ENCODE results near the gene GFOD1. TPM values are rescaled to one million over a fixed set of nuclear protein-coding genes. Genes with fewer than 3 reads are reported as not detected.

GFOD1 gene
- total RNA-seq, 1 donor from 2014 or later: 33.7 TPM

DNA sequence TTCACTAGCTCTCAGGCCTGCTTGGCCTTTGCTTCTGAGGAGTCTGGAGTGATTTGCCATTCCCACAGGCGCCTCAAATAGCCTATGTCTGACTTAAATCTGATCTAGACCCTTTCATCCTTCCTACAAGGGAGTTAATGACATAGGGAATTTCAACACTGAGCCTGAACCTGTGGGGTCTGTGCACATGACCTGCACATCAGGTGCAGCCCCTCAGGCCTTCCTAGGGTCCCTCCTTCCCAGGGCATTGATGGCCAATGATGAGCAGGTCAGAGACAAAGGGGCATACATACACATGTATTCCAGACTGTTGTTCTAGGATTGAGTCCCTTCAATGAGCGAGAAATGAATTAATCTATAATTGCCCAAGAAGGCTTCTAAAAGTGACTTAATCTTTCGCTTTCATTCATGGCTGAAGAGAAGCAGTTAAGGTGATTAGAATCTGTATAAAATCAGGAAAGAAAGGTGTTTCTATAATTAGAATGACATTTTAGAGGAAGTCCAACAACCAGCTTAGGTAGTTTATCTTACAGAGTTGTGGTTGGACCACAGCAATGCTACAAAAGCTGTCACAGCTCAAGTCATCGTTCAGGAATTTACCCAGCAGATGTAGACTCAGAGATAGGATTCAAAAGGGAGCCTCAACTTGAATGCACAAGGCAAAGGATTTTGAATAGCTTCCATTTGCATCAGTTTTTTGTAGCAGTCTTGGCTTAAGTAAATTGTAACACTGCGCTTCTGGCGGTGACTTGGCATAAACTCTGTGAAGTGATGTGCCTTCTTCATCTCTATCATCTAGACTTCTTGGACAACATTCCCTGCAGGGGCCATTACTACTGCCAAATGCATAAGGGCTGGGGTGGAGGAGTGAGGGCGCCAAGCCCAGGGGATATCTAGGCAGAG, 132.1 kb downstream of the GFOD1 start:
- TF ChIP-seq, protein P1, sequence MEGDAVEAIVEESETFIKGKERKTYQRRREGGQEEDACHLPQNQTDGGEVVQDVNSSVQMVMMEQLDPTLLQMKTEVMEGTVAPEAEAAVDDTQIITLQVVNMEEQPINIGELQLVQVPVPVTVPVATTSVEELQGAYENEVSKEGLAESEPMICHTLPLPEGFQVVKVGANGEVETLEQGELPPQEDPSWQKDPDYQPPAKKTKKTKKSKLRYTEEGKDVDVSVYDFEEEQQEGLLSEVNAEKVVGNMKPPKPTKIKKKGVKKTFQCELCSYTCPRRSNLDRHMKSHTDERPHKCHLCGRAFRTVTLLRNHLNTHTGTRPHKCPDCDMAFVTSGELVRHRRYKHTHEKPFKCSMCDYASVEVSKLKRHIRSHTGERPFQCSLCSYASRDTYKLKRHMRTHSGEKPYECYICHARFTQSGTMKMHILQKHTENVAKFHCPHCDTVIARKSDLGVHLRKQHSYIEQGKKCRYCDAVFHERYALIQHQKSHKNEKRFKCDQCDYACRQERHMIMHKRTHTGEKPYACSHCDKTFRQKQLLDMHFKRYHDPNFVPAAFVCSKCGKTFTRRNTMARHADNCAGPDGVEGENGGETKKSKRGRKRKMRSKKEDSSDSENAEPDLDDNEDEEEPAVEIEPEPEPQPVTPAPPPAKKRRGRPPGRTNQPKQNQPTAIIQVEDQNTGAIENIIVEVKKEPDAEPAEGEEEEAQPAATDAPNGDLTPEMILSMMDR (IDR thresholded peaks at IDR 0.05): no peak
- no peaks in the 10 kb centered on the region for H3K9me3 ChIP-seq
- H3K4me3 ChIP-seq: no peak overlapping the region
- no peaks in the 10 kb centered on the region for H3K27me3 ChIP-seq
- H3K36me3 ChIP-seq: no peaks in the 10 kb centered on the region
- H3K4me1 ChIP-seq: peaks cover 31% of the 10 kb centered on the region
- H3K27ac ChIP-seq: peak overlapping the region; percentile 60
- ATAC-seq: no peak
- DNase-seq: no peak
- intact Hi-C loops (cut with DNase I): no loop called here

DNA sequence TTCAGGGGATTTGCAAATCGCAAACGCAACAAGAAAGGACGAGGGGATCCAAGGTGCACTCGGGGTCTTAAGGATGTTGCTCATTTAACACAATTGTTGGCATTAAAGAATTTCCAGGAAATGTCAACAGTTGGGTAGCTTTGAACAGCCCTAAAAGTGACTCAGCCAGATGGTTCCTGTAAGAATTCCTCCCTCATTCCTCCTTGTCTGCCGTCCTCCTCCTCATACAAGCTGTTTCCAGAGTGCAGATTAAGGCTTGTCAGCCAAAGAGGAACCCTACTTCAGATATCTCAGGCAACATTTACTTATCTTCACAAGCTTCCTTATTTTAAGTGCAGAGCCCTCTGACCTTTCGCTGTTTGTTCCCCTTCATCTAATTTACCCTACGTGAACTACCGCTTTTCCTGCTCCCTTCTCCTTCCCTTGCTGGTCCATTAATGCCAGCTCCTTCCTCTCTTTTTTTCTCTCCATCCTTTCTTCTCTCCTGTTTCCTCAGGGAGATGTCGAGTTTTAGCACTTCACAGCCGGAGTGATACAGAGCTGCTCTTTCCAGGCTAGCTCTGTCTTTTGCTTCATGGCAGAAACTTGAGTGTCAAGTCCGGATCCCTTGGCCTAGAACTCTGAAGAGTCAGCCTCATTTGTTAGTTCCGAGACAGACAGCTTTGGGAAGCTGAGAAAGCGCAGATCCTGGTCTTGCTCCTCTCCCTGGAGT, 132.9 kb downstream of the GFOD1 start:
- intact Hi-C loops (cut with DNase I): no loop called here
- no peaks in the 10 kb centered on the region for H3K9me3 ChIP-seq
- H3K36me3 ChIP-seq: no peaks in the 10 kb centered on the region
- TF ChIP-seq, protein P1 (IDR thresholded peaks at IDR 0.05): no peak
- H3K4me1 ChIP-seq: peaks cover 27% of the 10 kb centered on the region
- ATAC-seq (peak; percentile 82), DNase-seq (no peak)
- H3K27ac ChIP-seq: peak overlapping the region; percentile 60
- H3K27me3 ChIP-seq: no peaks in the 10 kb centered on the region
- H3K4me3 ChIP-seq: no peak overlapping the region

DNA sequence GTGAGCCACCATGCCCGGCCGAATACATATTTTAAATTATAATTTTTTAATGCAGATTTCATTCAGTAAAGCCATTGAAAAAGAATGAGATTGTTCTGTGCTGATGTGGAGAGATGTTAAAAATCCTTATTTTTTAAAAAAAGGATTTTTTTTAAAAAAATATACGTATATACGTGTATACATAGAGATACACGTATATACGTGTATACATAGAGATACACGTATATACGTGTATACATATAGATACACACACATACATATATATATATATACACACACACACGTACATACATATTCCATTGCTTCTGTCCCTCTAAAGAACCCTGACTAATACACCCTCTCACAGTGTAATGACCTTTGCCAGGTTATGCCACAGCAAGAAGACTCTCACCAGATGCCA, 135.2 kb downstream of the GFOD1 start:
- Histone ChIP-seq H3K4me1 (peaks cover 27% of the 10 kb centered on the region), H3K27me3 (no peaks in the 10 kb centered on the region), H3K4me3 (no peak overlapping the region), H3K9me3 (no peaks in the 10 kb centered on the region), H3K36me3 (no peaks in the 10 kb centered on the region), H3K27ac (no peak overlapping the region)
- DNase-seq (no peak), ATAC-seq (no peak)
- intact Hi-C loops (cut with DNase I): no loop called here
- TF ChIP-seq, protein P1 (IDR thresholded peaks at IDR 0.05): no peak

GRCh38 chr6:13351271-13351670, 136.1 kb downstream of the GFOD1 start:
- Histone ChIP-seq H3K36me3 (no peaks in the 10 kb centered on the region), H3K27ac (no peak overlapping the region), H3K27me3 (no peaks in the 10 kb centered on the region), H3K9me3 (no peaks in the 10 kb centered on the region), H3K4me3 (no peak overlapping the region), H3K4me1 (peaks cover 24% of the 10 kb centered on the region)
- intact Hi-C loops (cut with DNase I): no loop called here
- ATAC-seq: no peak
- TF ChIP-seq, protein P1 (IDR thresholded peaks at IDR 0.05): no peak
- DNase-seq: no peak

- TF ChIP-seq, protein P1 (IDR thresholded peaks at IDR 0.05): no peak
- Histone ChIP-seq H3K4me1 (peaks cover 13% of the 10 kb centered on the region), H3K9me3 (no peaks in the 10 kb centered on the region), H3K36me3 (no peaks in the 10 kb centered on the region), H3K27me3 (no peaks in the 10 kb centered on the region), H3K27ac (no peak overlapping the region), H3K4me3 (no peak overlapping the region)
- intact Hi-C loops (cut with DNase I): no loop called here
- DNase-seq (no peak), ATAC-seq (no peak)
Observed at GRCh38 chr6:13349811-13350506, 137.4 kb downstream of the GFOD1 start.

Measured in upper lobe of right lung (tissue), 1 donor.